Measurements from ENCODE around the gene SNRPF.

Gene SNRPF

DNA sequence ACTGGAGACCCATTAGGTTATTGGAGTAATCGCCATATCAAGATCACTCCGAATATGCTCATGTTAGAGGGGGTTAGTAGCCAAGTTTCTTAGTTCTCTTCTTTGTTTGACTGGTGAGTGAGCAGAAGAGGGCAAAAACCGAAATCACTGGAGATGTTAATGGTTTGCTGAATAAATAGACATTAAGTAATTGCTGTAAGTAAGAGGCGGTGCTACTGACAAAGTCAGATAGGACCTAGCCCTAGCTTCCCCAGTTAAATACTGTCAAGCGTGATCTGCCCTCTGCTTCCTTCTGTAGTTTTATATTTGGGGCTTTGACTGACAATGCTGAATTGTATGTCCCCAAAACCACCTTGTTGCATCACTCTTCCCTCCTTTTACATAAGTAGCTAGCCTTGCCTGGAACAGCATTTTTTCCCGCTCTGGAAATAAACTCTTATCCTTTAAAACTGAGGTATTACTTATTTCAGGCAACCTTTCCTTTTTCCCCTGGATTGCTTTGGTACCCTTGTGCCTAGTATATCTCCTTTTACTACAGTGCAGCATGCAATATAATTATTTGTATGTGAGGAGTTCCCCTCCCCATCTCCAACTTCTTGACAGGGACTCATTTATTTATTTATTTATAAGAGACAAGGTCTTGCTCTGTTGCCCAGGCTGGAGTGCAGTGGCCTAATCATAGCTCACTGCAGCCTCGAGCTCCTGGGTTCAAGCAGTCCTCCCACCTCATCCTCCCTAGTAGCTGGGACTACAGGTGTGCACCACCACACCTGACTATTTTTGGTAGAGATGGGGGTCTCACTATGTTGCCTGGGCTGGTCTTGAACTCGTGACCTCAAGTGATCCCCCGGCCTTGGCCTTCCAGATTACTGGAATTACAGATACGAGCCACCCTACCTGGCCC lies 1.4 kb downstream of the SNRPF start:
- DNase-seq: no peak

DNA sequence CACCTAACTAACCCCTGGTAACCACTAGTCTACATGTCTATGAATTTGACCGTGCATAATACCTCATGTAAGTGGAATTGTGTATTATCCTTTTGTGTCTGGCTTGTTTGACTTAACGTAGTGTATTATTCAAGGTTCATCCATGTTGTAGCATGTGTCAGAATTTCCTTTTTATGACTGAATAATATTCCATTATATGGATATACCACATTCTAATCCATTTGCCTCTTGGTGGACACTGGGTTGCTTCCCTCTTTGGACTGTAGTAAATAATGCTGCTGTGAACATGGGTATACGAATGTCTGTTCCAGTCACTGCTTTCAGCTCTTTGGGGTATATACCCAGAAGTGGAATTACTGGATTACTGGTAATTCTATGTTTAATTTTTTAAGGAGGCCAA lies 3.3 kb downstream of the SNRPF start:
- DNase-seq: no peak

DNA sequence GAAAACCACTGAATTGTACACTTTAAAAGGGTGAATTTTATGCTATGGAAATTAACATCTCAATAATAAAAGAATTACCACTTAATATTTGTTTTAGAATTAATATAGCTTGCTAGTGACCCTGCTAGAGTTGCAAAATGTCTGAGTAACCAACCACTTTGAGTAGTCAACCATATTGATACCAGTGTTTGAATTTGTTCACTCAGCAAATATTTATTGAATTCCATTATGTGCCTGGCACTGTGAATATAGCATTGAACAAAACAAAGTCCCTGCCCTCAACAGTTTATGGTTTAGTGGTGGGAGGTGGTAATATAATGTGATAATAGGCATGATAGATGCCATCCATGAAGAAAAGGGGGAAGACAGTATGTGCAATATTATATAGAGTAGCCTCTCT lies 4.6 kb downstream of the SNRPF start:
- DNase-seq: no peak

DNA sequence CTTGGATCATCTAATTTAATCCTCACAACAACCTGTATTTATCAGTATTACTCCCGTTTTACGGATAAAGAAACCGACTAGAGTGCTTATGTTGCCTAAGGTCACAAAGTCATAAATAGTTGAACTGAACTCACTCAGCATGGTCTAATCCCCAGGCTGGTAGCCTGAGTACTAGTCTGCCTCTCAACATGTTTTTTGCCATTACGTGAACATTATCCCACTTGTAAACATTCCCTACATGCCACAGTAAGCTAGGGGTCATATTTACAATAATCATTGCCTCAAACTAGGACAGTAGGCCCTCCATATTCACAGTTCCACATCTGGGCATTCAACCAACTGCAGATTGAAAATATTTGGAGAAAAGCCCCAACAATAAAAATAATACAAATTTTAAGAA lies 12.1 kb downstream of the SNRPF start:
- DNase-seq: no peak

DNA sequence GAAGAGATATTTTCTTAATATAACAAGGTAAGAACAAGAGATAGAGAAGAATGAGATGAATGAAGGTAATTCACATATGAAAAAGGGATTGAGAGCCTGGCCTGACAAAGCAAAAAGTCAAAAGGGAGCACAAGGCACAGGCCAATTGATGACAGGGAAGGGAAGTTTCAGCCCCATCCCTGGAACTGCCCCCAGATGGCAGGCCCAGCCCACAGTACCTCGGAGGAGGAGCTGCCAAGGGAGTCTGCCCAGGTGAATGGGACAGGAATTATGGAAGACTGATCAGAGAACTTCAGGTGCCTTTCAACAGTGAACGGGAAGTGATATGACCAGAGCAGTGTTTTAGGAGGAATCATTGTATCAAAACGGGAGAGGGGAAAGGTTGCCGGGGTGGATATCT lies 15.7 kb downstream of the SNRPF start:
- DNase-seq: no peak

DNA sequence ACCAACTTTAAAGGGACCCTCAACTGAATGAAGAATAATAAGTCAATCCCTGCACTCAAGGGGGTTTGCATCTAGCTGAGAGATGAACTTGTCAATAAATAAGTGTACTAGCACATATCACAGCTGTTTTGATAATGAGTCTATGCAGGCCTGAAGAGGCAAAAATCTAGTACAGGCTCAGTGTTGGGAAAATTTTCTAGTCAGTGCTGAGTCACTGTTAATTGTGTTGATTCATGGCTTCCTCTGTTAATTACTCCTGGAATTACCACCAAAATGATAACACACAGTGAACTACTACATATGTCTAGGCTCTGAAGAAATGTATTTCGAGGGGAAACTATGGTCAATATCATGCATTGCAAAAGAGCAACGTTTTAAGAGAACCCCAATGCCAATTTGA lies 18.9 kb downstream of the SNRPF start:
- DNase-seq: no peak

DNA sequence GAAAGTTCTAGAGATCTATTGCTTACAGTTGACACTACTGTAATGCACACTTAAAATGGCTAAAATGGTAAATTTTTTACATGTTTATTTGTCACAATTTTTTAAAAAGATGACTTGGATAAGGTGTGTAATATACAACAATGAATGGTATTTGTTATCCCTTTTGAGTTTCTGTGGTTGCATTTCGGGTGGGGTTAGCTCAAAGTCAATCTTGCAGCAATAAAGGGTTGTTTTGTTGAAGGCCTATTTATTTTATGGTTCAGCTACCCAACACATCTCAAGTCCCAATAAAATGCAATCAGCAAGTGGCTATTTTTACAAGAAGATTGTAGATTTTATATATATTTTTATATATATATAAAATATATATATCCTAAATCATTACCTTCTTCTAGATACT lies 22.1 kb downstream of the SNRPF start:
- DNase-seq: no peak

DNA sequence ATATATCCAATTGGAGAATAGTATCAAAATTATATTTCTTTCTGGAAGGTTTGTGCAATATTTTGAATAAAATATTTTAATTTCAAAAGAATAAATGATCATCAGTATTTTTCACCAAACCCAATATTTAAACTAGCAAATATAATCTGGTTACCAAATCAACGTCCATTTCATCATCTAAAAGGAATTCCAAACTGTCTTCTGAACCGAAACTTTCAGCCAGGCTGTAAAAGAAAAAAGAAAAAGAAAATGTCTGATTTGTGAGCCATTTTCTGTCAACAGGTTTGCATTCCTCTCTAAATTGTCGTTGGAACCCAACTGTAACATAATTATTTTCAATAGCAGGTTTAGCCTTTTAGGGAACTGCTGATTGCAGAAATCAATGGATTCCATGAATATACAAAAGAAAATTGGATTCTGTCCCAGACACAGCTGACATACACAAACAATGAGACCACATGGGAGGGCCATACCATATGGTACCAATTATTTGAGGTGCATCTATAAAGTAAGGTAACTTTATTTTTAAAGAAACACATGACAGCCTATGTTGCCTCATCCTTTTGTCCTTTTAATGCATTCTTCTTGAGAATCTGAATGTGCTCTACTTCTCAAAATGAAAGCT lies 22.7 kb downstream of the SNRPF start:
- no peak for DNase-seq

DNA sequence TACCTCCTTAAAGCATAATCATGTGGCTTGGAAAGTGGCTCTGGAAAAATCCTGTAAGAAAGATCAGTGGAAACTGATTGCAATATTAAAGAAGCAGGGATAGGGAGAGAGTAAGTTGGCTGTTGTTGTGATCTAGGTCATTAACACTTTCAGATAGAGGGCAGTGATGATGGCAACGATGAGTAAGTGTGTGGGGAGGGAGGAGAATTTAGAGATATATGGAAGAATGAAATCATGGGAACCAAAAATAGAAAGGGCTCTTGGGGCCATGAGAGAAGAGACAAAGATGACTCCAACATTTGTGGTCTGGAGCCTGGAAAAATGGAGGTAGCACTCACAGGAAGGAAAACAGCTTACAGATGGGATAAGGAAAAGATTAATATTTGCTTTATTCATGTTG lies 23.3 kb downstream of the SNRPF start:
- DNase-seq: no peak

DNA sequence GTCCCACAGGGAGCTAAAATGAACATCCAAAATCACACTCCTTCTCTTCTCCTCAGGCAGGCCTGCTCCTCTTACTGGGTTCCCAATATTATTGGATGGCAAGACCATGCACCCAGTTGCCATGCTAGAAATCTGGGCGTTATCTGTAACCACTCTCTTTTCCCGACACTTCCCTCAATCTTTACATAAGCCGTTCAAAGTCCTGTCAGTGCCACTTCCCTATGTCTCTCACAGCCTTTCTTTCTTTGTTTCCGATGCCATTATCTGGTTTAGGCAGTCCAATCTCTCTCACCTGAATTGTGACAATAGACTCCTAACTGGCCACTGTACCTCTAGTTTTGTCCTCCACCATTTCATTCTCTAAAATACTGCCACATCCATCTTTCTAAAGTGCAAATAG lies 24.1 kb downstream of the SNRPF start:
- no peak for DNase-seq

DNA sequence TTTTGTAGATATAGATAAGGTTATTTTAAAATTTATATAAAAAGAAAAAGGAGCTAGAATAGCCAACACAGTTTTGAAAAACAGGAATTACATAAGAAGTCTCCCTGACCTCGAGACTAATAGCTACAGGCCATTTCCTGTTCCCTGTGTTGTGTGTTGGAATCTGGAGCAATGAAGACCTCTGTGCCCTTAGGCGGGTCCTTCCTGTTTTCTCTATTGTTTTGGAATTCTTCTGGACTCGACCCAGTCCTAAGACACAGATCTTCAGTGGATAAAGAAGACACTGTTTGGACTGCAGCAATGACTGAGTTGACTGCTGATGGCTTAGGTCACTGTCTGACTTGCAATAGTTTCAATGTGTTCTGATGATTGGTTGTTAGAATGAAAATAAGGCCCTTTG lies 26.2 kb downstream of the SNRPF start:
- no peak for DNase-seq

DNA sequence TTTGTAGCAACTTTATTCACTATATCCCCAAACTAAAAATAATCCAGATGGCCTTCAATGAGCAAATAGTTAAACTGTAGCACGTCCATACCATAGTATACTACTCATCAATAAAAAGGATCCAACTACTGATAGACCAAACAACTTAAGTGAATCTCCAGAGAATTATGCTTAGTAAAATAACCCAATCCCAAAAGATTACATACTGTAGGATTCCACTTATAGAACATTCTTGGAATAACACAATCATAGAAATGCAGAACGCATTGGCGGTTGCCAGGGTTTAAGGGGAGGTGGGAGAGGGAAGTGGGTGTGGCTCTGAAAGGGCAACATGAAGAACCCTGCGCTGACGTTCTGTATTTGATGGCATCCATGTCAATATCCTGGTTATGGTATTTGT lies 28.6 kb downstream of the SNRPF start:
- no peak for DNase-seq

DNA sequence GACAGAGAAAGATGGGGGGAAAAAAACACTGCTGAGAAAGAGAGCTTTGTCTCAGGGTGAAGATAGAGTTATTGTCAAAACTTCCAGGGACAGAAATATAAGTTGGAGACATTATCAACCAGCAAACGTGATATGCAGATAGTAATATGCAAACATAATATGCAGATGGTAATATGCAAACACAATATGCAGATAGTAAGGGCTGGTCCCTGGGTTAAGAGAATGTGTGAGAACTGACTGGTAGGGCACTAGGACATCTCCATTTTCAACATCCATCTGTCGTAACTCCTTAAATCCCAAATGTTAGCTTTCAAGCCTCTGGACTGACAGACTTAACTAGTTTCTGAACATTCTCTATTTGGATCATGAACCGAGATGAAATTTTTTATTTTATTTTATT lies 32.2 kb downstream of the SNRPF start:
- DNase-seq: no peak

DNA sequence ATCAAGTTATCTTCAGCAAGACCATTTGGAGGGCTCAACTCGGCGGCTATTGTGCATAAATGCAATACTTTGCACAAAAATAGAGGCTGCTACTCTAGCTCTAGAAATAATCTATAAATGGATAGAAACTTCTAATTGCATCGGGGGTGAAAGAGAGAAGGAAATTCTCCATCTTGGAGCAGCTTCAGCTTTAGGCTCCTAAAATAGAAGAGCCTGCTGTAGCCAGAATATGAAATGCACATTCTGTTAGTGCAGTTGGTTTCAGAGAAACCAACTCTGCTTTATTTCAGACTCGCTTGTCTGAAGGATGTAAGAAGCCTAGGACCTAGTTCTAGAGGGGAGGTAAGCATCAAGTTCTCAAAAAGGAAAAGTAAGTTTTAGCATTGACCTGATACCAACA lies 38.1 kb downstream of the SNRPF start:
- no peak for DNase-seq

DNA sequence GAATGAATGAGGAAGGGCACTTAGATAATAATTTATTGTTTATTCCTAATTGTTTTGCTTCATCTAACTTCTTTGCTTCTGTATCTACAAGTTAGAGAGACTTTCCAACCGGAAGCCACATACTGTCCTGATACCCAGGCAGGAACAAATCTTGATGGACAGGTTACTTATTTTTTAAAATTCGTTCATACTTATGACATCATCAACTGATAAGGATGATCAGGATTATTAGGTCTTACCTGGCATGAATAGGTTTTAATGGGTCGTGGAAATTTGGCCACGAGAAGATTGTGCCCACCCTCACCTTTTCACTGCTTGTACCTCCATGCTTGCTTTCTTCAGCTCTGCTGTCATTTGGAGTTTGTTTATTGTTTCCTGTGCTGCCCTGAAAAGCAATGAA lies 39.3 kb downstream of the SNRPF start:
- DNase-seq: no peak

DNA sequence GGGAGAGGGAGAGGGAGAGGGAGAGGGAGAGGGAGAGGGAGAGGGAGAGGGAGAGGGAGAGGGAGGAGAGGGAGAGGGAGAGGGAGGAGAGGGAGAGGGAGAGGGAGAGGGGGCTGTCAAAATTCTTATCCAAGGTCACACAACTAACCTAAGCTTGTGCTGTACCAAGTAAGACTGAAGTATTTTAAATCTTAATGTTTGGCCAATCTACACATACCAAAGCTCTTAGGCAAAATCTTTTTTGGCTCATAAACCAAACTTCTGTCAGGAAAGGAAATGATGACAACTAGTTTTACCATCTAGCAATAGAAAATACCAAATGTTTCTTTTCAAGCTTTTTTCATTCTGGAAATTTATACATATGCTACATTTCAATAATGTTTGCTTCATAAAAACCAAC lies 49.8 kb downstream of the SNRPF start:
- DNase-seq: no peak

DNA sequence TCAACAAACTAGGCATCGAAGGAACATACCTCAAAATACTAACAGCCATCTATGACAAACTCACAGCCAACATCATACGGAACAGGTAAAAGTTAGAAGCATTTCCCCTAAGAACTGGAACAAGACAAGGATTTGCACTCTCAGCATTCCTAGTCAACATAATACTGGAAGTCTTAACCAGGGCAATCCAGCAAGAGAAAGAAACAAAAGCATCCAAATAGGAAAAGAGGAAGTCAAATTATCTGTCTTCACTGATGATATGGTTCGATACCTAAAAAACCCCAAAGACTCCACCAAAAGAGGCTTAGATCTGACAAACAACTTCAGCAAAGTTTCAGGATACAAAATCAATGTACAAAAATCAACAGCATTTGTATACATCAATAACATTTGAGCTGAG lies 51.1 kb downstream of the SNRPF start:
- no peak for DNase-seq

Data from activated CD8-positive, alpha-beta memory T cell treated with anti-CD3 and anti-CD28 coated beads, Interleukin-2, amount 50 U/mL, for 48 hours (primary cell).